Upper lobe of right lung (tissue), 1 donor: Measurements from ENCODE around the gene NTM. TPM values are rescaled to one million over a fixed set of nuclear protein-coding genes. Genes with fewer than 3 reads are reported as not detected.

Experiments used
- ATAC-seq: fragments of 200-7000 bp; cut with Tn5 transposase; one replicate; pipeline ENCODE4 v1.9.1; 2020; ENCODE audit warnings: mild to moderate bottlenecking, moderate library complexity
- DNase-seq: peaks from one replicate; pipeline ENCODE4 v3.0.0-alpha.2; 2020
- H3K27ac ChIP-seq: fragments of 200-600 bp; one replicate; pipeline ENCODE4 v1.8.0; 2022
- H3K27me3 ChIP-seq: fragments of 200-600 bp; one replicate; pipeline ENCODE4 v1.8.0; 2022; ENCODE audit warnings: mild to moderate bottlenecking
- H3K36me3 ChIP-seq: fragments of 200-600 bp; one replicate; pipeline ENCODE4 v1.8.0; 2022
- H3K4me1 ChIP-seq: fragments of 200-600 bp; one replicate; pipeline ENCODE4 v1.8.0; 2022
- H3K4me3 ChIP-seq: fragments of 200-600 bp; one replicate; pipeline ENCODE4 v1.8.0; 2022; ENCODE audit warnings: mild to moderate bottlenecking
- H3K9me3 ChIP-seq: fragments of 200-600 bp; one replicate; pipeline ENCODE4 v1.8.0; 2022
- CTCF ChIP-seq: fragments of 200-600 bp; IDR thresholded peaks from one replicate; pipeline ENCODE4 v1.8.0; 2022; ENCODE audit warnings: antibody characterized with exemption
- intact Hi-C: fragments of 100-400 bp; cut with DNase I; formaldehyde crosslinking; loops from one replicate; pipeline ENCODE4 v1.11.0; 2022
- total RNA-seq: library from RNA; stranded (reverse); fragmentation: NEBNext Ultra II Directional; extraction: Animal tissue kit (Norgen Biotek cat#: 25700); gene quantifications from one replicate; pipeline ENCODE4 v1.2.1, GENCODE V29; 2021
- donor health status: DM: no; HTN: yes; CAD: no; lungs with severe emphysema.

Gene NTM
- total RNA-seq, 1 donor from 2014 or later: 3.7 TPM

- no peak for ATAC-seq
- no peak for DNase-seq
- H3K4me1 ChIP-seq: no peaks in the 10 kb centered on the region
- no peaks in the 10 kb centered on the region for H3K9me3 ChIP-seq
- TF ChIP-seq CTCF: no peak
- H3K27ac ChIP-seq: no peak overlapping the region
- intact Hi-C loops: no loop called here
- no peaks in the 10 kb centered on the region for H3K36me3 ChIP-seq
- no peak overlapping the region for H3K4me3 ChIP-seq
- peaks cover 22% of the 10 kb centered on the region for H3K27me3 ChIP-seq
These were observed 97.4 kb downstream of the NTM start for GRCh38 chr11:131467645-131468394.

- Histone ChIP-seq H3K4me1 (no peaks in the 10 kb centered on the region), H3K27me3 (peaks cover 14% of the 10 kb centered on the region), H3K4me3 (no peak overlapping the region), H3K9me3 (no peaks in the 10 kb centered on the region), H3K36me3 (no peaks in the 10 kb centered on the region), H3K27ac (no peak overlapping the region)
- DNase-seq (no peak), ATAC-seq (no peak)
- intact Hi-C loops: no loop called here
- TF ChIP-seq CTCF: no peak
These were observed 98.2 kb downstream of the NTM start for GRCh38 chr11:131468565-131468964.

GRCh38 chr11:131470216-131470925, 100.0 kb downstream of the NTM start:
- no peak for DNase-seq
- intact Hi-C loops: no loop called here
- no peaks in the 10 kb centered on the region for H3K9me3 ChIP-seq
- H3K27ac ChIP-seq: no peak overlapping the region
- ATAC-seq: no peak
- H3K36me3 ChIP-seq: no peaks in the 10 kb centered on the region
- no peak overlapping the region for H3K4me3 ChIP-seq
- no peaks in the 10 kb centered on the region for H3K4me1 ChIP-seq
- peaks cover 8% of the 10 kb centered on the region for H3K27me3 ChIP-seq
- no peak for TF ChIP-seq CTCF

- intact Hi-C loops: no loop called here
- TF ChIP-seq CTCF: no peak
- ATAC-seq (no peak), DNase-seq (no peak)
- peaks cover 14% of the 10 kb centered on the region for H3K27me3 ChIP-seq
- no peaks in the 10 kb centered on the region for H3K4me1 ChIP-seq
- H3K27ac ChIP-seq: no peak overlapping the region
- H3K4me3 ChIP-seq: no peak overlapping the region
- H3K9me3 ChIP-seq: no peaks in the 10 kb centered on the region
- no peaks in the 10 kb centered on the region for H3K36me3 ChIP-seq
These were observed 101.6 kb downstream of the NTM start for GRCh38 chr11:131471976-131472375.

- TF ChIP-seq CTCF: no peak
- Histone ChIP-seq H3K4me1 (no peaks in the 10 kb centered on the region), H3K27ac (no peak overlapping the region), H3K36me3 (no peaks in the 10 kb centered on the region), H3K27me3 (peaks cover 10% of the 10 kb centered on the region), H3K4me3 (no peak overlapping the region), H3K9me3 (no peaks in the 10 kb centered on the region)
- intact Hi-C loops: no loop called here
- ATAC-seq (no peak), DNase-seq (no peak)
These were observed 104.5 kb downstream of the NTM start for GRCh38 chr11:131474947-131475346.
